Right ventricle myocardium inferior (tissue), 1 donor: ENCODE measurements around the gene UBAC2. TPM values are rescaled to one million over a fixed set of nuclear protein-coding genes. Genes with fewer than 3 reads are reported as not detected.
A peak's percentile ranks its signal among the peaks of the same experiment; 100 is the strongest.

Source experiments
- ATAC-seq: fragments of 200-7000 bp; cut with Tn5 transposase; one replicate; pipeline ENCODE4 v1.9.1; 2020; ENCODE audit warnings: mild to moderate bottlenecking, moderate library complexity
- DNase-seq: peaks from one replicate; pipeline ENCODE4 v3.0.0; 2021; ENCODE audit errors: missing footprints
- intact Hi-C: fragments of 100-400 bp; cut with DNase I; formaldehyde crosslinking; loops from one replicate; pipeline ENCODE4 v1.11.0; 2022
- total RNA-seq: library from RNA; stranded (reverse); fragmentation: NEBNext Ultra II Directional; extraction: Animal tissue kit (Norgen Biotek cat#: 25700); gene quantifications from one replicate; pipeline ENCODE4 v1.2.1, GENCODE V29; 2021
- donor health status: DM: no; HTN: yes; CAD: no; lungs with severe emphysema.

The UBAC2 gene
- total RNA-seq, 1 donor from 2014 or later: 39.1 TPM

DNA sequence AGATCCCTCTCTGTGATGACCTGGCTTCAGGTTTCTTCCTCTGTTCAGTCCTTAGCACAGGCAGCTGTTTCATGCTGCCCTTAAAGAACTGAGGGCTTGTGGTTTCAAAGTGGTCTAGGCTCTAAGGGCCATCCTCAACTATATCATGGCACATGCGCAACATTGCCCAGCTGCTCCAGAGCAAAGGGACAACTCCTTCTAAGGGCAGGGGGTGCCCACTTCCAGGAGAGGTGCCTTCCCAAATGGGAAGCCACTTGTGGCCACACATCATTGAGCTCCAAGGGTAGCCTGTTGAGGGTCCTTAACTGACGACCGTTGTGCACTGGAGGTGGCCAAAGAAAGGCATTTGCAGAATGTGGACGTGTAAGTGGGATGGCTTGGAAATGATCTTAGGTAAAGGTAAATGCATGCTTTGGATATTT is 99.3 kb downstream of the UBAC2 start:
- ATAC-seq (no peak), DNase-seq (no peak)
- intact Hi-C loops: no loop called here

DNA sequence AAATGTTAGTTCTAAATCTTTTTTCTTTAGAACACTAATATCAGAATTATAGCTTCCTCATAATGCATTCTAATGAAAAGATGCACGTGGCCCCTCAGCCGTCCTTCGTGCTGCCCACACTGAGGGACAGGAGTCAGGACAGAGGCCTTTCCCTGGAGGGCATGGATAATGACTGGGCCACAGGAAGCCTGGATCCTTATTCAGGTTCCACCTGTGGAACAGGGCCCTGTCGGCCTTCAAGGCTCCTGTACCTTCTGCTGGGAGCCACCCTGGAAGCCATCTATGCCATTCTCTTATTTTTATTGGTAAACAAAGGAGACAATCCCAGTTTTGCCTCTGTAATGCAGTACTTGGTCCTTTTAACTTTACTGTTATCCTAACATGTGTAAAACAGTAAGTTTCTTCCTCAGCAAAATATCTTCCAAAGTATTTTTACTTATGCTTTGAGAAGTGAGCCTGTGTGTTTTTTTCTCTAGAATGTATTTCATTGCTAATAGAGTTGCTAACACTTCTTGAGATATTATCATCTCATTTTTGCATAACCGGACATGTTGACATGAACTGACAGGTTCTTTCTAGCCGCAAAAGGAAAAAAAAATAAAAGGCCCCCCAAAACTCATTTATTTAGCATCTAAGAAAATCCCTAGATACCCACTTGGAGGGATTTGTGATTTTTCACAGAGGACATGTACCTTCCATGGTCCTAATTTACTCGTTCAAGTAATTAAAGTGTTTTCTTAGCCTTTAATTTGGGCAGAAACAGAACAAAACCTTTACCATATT is 100.6 kb downstream of the UBAC2 start:
- no peak for ATAC-seq
- no peak for DNase-seq
- intact Hi-C loops: no loop called here

DNA sequence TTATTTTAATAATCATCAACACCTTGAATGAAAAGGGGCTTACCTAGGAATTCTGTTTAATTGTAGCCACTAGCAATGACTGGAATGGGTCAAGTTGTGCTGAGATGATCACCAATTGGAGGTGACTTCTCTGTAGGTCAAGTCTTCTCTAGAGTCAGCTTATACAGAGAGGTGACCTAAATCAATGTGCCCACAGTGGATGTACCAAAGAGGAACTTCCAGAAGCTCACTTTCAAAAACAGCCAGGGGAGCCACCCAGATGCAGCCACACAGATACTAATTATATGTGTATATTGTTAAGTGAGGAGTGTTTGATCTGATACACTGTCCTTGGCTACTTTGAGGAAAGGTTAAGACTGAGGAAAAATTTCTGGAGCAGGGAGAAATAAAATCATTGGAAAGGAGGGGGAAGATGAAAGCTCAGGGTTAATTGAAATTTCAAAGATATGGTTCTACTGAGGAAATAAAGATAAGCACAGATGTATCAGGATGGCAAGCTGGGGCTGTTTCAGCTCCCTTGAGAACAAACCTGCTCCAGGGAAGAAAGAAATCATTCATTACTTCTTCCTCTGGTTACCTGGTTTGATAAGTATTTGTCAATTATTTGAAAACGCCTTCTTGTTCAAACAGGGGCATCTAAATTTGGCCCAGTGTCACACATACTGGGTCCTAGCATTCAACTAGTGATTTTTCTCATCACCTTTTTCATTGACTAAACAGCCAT is 101.4 kb downstream of the UBAC2 start:
- intact Hi-C loops: no loop called here
- ATAC-seq (no peak), DNase-seq (no peak)

DNA sequence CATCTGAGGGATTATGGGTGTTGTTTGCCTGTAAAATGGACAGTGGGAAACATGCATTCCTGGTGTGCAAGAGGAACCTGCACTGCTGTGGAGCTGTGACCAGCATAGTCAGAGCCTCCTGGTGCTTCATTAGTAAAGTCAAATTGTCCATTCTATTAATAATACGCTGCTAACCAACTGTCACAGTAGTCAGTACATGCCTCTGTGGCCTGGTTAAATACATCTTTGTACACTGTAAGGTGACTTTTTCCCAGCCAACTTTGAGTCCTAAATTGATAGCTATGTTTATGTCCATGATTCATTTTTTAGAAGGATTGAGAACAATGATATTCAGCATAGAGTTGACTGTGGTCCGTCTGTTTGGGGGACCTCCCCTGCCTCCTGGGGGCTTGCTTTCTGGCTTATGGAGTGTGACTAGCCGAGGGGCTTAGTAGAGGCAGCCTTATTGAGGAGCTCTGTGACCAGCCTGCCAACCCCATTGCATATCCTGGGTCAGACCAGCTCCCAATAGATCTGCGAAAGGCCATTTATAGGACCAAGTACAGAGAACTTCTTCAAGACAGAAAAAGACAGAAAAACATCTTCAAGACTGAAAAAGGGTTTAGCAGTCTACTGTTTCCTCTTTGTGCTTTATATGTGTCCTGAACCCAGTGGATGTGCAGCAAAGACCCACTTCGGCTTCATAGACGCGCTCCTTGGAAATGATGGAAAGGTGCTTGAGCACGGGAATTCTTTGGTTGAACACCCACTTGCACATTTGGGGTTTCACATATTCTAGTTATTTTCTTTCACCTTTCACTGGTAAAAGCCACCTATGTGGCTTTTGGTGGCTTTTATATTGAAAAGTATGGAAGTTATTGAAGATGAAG is 102.2 kb downstream of the UBAC2 start:
- DNase-seq (no peak), ATAC-seq (no peak)
- intact Hi-C loops: no loop called here

DNA sequence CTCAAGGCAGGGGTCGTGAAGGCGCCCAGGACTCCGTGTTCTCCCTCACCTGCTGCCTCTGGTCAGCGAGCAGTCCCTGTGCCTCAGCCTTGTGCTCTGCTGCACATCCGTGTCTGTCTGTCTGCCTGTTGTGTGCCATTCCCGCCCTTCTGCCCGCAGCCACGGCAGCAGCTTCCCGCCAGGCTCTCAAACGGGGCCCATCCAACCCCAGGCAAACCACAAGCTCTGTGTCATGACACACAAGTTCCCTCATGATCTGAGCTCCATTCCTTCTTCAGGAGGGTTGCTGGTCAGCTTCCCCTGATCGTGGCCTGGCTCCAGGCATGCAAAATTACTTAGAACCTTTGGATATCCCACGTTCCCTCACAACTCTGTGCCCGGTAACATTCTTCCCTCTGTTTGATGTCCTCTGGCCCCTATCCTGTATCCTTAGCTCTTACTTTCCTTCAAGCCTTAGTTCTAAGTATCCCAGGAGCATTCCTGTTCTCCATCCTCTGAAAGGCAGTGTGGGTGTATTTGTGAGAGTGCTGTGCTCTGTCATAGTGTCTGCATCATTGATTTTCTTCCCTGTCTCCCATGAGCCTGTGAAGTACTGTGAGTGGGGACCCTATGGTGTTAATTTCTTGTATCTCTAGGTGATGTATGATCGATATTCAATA is 103.3 kb downstream of the UBAC2 start:
- intact Hi-C loops: no loop called here
- DNase-seq (no peak), ATAC-seq (peak; percentile 27)

DNA sequence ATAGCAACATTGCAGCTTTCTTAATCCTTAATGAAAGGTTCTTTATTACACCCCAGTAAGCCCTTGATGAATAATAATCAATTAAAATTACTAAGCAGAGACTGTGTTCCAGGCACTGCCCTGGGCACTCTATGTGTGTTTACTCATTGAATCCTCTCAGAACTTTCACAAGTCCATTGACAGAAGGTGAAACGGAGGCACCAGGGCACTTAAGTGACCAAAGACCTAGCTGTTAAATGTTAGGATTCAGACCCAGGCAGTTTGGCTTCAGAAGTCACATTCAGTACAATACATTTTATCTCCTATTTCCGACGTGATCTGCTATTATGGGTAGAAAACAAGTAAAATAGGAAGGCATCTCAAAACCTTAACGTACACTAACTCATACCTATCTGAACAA is 103.9 kb downstream of the UBAC2 start:
- intact Hi-C loops: no loop called here
- no peak for ATAC-seq
- DNase-seq: no peak

DNA sequence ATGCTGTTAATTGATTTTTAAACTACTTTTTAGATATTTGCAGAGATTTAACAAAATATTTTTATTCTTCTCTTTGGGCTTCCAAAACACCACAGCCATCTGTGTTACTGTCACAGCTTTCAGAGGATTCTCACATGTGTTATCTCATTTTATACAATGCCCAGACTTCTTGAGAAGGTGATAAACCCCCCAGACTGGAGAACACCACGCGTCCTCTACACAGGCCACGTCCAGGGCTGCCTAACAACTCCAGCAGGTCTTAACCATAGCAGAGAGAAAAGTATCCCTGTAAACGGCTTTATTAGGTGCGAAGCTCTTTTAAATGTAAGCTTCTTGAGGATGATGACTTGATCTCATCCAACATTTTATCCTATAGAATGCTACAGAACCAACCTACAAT is 104.5 kb downstream of the UBAC2 start:
- ATAC-seq: no peak
- DNase-seq: no peak
- intact Hi-C loops: no loop called here

DNA sequence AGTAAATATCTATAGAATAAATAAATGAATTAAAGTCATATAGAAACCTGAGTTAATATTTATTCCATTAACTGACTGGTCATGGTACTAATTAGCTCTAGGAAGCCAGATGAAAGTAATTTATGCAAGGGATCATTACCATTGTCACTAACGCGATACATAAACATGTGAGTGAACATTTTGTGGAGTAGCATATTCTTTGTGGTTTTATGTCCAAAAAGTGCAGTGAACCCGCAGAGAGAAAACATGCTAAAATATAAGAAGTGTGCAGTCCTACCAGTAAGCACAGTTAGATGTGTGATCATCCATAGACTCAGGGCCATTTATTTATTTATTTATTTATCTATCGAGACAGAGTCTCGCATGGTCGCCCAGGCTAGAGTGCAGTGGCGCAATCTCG is 104.9 kb downstream of the UBAC2 start:
- no peak for DNase-seq
- intact Hi-C loops: no loop called here
- ATAC-seq: no peak

DNA sequence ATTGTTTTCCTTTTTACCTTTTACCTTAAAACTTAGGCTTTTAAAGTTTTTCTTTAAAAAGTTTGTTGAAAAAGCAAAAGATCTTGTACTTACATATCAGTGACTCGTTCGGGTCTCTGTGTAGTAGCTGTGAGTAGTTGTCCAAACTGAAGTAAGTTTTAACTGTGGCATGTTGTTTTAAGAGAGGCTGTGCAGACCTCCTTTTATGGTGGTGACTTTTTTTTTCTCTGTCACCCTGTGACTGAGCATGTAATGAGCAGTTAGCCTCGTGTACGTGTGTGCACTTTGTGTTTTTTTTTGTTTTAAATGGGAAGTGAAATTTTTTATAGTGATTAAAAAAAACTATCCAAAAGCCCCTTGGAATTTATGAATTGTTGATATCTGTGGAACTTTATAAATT is 106.6 kb downstream of the UBAC2 start, which contains the start of gene GPR183:
Gene GPR183, minus strand, starts transcription at position 153 of the 400 bp plus-strand sequence. CDS start 11,254 bp downstream, outside the sequence.
- intact Hi-C loops: no loop called here
- DNase-seq: no peak

DNA sequence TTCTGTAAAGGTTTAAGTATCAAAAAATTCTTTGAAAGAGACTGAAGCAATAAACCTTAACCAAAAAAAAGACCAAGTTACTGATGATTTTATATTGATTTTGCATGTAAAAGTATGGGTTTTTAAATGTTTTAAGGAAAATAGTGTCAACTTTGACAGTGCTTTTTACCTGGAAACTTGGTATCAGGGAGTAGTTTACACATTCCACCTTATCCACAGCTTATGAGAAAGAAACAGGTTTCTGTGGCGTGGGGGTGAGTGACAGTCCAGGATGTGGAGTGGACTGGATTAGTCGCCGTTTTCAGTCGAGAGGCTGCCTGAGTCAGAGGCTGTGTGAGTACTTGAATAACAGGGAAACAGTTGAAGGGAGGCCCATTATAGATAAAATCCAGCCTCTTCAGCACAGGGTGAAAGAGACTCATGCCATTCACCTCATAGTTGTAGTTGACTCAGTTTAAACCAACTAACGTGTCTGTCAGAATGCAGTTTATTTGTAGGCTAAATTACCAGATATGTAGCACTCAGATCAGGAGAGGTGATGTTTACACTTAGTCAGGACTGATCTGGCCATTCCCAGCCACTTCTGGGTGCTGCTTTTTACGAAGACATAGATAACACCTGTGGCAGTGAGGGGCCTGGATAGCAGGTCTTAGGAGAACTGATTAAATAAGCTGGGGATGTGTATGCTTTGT is 107.1 kb downstream of the UBAC2 start:
- intact Hi-C loops: no loop called here
- ATAC-seq: no peak

More for the DNA sequence above, 106.6 kb downstream of the UBAC2 start, which contains the start of gene GPR183:
- ATAC-seq: peak; percentile 70

DNA sequence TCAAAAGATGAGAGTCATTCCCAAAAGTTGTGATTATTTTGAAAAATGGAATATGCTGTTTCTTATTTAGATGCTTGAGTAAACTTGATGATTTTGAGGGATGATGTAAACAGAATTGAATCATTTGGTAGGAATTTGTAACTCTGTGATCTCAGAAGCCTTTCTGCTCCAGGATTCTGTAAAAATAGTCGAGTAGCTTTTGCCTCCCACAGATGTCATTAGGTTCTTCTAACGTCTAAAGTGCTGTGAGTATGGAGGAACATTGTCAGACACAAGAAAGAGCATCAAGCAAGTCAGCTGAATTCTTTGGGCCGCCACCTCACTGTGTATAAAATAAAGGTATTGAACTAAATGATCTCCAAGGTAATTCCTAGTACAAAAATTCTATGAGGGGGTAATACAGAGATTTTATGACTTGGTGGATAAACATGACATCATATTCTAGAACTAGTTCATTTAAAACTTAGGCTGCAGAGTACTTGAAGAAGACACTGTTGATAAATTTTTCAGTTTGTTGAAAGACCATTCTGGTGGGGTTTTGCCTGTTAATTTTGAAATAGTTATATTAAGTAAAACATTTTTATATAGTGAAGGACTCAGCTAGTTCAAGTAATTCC is 107.9 kb downstream of the UBAC2 start:
- ATAC-seq (no peak), DNase-seq (no peak)
- intact Hi-C loops: no loop called here

More for the DNA sequence above, 107.1 kb downstream of the UBAC2 start:
- DNase-seq: no peak

DNA sequence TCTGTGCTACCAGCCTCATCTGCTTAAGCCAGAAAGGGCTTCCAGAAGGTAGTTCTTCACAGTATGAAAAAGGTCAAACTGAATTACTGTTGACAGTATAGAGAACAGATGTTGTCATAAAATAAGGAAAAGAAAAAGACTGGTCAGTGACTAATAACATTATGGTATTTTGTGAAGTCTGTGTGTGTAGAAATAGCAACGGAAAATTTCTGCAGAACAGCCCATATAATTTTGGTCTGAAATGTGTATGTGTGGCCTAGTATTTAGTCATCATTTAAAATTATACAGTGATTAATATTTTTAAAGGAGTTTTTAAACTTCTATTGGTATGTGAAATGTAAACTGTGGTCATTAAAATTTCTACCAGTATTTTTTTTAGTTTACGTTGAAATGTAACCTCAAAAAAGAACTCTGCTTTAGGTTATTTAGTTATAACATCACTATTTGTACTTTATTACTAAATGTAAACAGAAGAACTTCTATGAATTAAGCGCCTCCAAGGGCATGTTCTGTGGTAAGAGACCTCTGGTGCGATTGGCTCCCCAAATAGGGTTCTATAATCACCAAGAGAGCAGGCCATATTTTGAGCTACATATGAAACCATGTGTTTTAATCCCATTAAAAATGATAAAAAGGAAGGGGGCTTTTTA is 109.9 kb downstream of the UBAC2 start:
- ATAC-seq: no peak

DNA sequence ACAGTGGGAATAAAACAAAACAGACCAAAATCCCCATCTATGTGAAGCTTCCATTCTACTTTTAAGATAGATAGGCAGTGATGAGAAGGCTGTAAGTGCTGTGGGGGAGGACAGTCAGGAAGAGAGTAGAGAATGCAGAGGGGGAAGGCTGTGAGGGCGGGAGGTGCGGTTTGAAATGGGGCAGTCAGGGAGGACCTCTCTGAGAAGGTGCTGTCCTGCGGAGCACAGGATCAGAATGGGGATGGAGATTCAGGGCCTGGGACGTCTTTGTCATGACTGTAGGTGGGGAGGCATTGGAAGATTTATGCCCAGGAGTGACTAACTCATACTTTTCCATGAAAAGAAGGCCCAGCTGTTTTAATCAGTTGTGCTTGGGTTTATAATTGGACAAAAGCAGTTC is 110.5 kb downstream of the UBAC2 start:
- intact Hi-C loops: no loop called here
- no peak for ATAC-seq
- no peak for DNase-seq

More for the DNA sequence above, 109.9 kb downstream of the UBAC2 start:
- no peak for DNase-seq
- intact Hi-C loops: no loop called here

DNA sequence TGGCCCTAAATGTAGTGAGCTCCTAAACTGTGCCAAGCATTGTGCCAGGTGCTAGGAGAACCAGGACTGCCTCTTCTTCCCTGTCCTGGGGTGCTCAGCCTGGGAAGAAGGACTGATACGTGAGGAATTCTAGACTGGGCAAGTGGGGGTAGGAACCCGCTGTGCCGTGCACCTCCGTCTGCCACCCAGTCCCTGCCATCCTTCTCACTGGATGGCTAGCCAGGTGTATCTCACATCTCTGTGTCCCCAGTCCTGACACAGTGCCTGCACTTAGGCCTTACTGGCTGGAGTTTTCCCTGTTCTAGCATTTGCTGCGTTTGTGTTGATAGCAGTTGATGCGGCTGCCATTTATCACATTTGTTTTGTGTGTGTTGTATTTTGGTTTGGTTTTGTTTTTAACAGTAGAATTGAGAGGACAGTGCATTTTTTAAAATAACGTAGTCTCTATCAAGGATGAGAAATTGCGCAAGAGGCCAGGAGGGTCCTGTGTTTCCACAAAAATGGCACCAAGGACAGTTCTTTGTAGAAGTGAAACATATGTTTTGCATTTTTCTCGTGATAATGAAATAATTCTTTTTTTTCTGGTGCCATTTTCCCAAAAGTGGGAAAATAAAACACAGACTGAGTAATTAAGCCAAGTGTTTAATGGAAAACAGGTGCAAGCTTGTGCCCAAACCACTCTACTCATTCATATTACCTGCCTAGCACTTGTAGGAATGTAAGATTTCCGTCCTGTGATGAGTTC is 111.3 kb downstream of the UBAC2 start:
- no peak for ATAC-seq
- intact Hi-C loops: no loop called here

DNA sequence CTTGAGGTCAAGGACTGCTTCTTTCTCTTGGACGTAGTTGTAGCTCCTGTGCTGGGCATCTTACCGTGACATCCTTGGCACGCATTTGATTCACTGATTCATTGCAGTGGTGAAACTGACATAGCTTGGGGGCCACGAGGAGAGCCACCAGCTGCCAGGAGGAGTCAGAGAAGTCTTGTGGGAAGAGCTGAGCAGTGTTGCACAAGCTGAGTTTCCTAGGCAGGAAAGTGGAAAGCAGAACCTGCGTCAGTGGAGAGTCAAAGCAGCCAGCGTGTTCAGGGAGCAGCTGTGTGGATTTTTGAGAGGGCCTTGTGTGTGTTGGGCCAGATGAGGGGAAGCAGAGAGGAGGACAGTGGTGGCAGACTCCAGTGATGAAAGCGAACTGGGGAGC is 111.8 kb downstream of the UBAC2 start:
- intact Hi-C loops: no loop called here
- peak; percentile 75 for DNase-seq
- ATAC-seq: peak; percentile 88

More for the DNA sequence above, 111.3 kb downstream of the UBAC2 start:
- no peak for DNase-seq

DNA sequence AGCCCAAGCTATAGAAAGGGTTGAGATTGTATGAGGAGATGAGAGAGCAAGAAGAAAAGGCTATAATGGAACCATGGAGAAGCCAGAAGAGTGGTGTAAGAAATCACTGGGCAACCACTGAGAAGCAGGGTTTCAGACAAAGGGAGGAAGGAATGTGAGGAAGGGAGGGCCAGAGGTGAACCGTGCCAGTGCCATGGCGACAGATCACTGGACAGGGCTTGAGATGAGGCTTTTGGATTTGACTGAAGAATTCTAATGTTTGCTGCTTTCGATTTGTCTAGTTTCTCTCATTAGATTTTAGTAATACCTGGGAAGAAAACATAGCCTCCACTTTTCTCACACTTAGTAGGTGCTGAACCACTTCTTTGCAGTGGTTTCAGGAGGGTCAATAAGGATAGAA is 112.8 kb downstream of the UBAC2 start:
- DNase-seq (no peak), ATAC-seq (no peak)
- intact Hi-C loops: no loop called here

DNA sequence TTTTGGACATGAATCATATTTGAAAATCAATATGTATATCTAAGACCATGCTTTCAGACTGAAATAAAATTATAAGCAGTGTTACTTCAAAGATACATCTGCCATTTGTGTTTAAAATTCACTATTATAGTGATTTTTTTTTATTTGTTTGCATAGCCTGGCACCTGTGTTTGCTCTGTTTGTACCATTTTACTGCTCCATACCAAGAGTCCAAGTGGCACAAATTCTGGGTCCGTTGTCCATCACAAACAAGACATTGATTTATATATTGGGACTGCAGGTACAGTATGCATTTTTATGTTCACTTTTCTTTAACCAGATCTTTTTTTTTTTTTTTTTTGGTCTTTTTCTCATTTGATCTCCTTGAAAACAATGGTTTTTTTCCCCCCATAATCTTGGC is 113.3 kb downstream of the UBAC2 start:
- ATAC-seq: no peak
- intact Hi-C loops: no loop called here

More for the DNA sequence above, 113.3 kb downstream of the UBAC2 start:
- DNase-seq: no peak
